Keratinocyte (primary cell): Measurements from ENCODE around the gene EIF3A. TPM values are rescaled to one million over a fixed set of nuclear protein-coding genes. Genes with fewer than 3 reads are reported as not detected.

ENCODE experiments used
- DNase-seq: peaks from one replicate; pipeline ENCODE4 v3.0.0-alpha.2; 2011; ENCODE audit warnings: low read depth, missing footprints, low spot score
- FAIRE-seq: peaks from 2 replicates; lab custom pipeline; 2011; peaks lifted over from hg19 to GRCh38; lab: Jason Lieb, UNC
- H2AFZ ChIP-seq: 2 replicates; pipeline ENCODE4 v1.6.0; 2012; ENCODE audit warnings: low read length, control low read depth, inconsistent platforms; ENCODE audit not compliant: control insufficient read depth
- H3K27ac ChIP-seq: 2 replicates; pipeline ENCODE4 v1.5.1; 2011; ENCODE audit warnings: low read length; ENCODE audit not compliant: control insufficient read depth, insufficient read depth
- H3K27me3 ChIP-seq: 3 replicates; pipeline ENCODE4 v1.6.0; 2011; ENCODE audit warnings: low read length; ENCODE audit not compliant: control insufficient read depth, insufficient read depth; ENCODE audit errors: extremely low read depth
- H3K36me3 ChIP-seq, 2 experiments: 2 replicates in 1 of 2; 3 replicates in 1 of 2; pipeline ENCODE4 v1.5.1; 2011; ENCODE audit warnings: low read length in 2 of 2, mild to moderate bottlenecking in 1 of 2; ENCODE audit not compliant: control insufficient read depth in 2 of 2, insufficient read depth in 2 of 2; ENCODE audit errors: extremely low read depth in 1 of 2
- H3K4me1 ChIP-seq: 3 replicates; pipeline ENCODE4 v1.5.1; 2011; ENCODE audit warnings: low read length; ENCODE audit not compliant: control insufficient read depth, insufficient read depth; ENCODE audit errors: extremely low read depth
- H3K4me2 ChIP-seq: 3 replicates; pipeline ENCODE4 v1.6.0; 2011; ENCODE audit warnings: low read depth, low read length; ENCODE audit not compliant: control insufficient read depth, insufficient read depth; ENCODE audit errors: extremely low read depth
- H3K4me3 ChIP-seq, 3 experiments: fragments of 200-600 bp in 1 of 3; sonication (generic) in 1 of 3; 2 replicates in 2 of 3; 3 replicates in 1 of 3; pipeline ENCODE4 v1.5.1; 2011 to 2016; ENCODE audit warnings: low read length in 3 of 3, mild to moderate bottlenecking in 3 of 3, control low read depth in 2 of 3, inconsistent platforms in 1 of 3, low read depth in 1 of 3, mixed read lengths in 1 of 3, mixed run types in 1 of 3, moderate library complexity in 1 of 3; ENCODE audit not compliant: control insufficient read depth in 2 of 3, insufficient read depth in 2 of 3; ENCODE audit errors: extremely low read depth in 1 of 3
- H3K79me2 ChIP-seq: 2 replicates; pipeline ENCODE4 v1.6.0; 2012; ENCODE audit warnings: low read length; ENCODE audit not compliant: control insufficient read depth, insufficient read depth
- H3K9ac ChIP-seq: 3 replicates; pipeline ENCODE4 v1.6.0; 2011; ENCODE audit warnings: low read length; ENCODE audit not compliant: control insufficient read depth, insufficient read depth; ENCODE audit errors: extremely low read depth
- H3K9me1 ChIP-seq: 3 replicates; pipeline ENCODE4 v1.6.0; 2011; ENCODE audit warnings: low read length; ENCODE audit not compliant: control insufficient read depth, insufficient read depth; ENCODE audit errors: extremely low read depth
- H3K9me3 ChIP-seq: 2 replicates; pipeline ENCODE4 v1.5.1; 2012; ENCODE audit warnings: low read depth, low read length; ENCODE audit not compliant: control insufficient read depth
- H4K20me1 ChIP-seq: 3 replicates; pipeline ENCODE4 v1.6.0; 2011; ENCODE audit warnings: low read length; ENCODE audit not compliant: control insufficient read depth, insufficient read depth; ENCODE audit errors: extremely low read depth
- EZH2 ChIP-seq: IDR thresholded peaks from one replicate; pipeline ENCODE4 v1.6.1; 2012; ENCODE audit warnings: inconsistent platforms, mild to moderate bottlenecking, low read length, moderate library complexity
- dilution Hi-C: fragments of 300-500 bp; cut with MboI; formaldehyde crosslinking; loops from one replicate; pipeline ENCODE4 v1.7.0; 2020; ENCODE audit warnings: low sequenced_read_pairs; ENCODE audit not compliant: extremely low pct_ligation_motif_present
- polyA plus RNA-seq, 5 experiments: library from polyadenylated mRNA; depleted of rRNA in 3 of 5; stranded (reverse) in 3 of 5; stranded (forward) in 1 of 5; unstranded in 1 of 5; fragments of >200 nt; gene quantifications; 1 replicate in 1 of 5; 2 replicates in 3 of 5; 3 replicates in 1 of 5; pipeline versions ENCODE4 v1.2.1 to v1.2.3, GENCODE V29; 2011 to 2012; ENCODE audit warnings: missing spikeins in 2 of 5, low read depth in 1 of 5, low replicate concordance in 1 of 5
- TF ChIP-seq, protein P1 (sequence below), 3 experiments: IDR thresholded peaks in 1 of 3; conservative IDR thresholded peaks in 1 of 3; optimal IDR thresholded peaks in 1 of 3; 2 replicates in 2 of 3; 3 replicates in 1 of 3; pipeline versions ENCODE3 to v1.5.1; 2011; ENCODE audit warnings: low read length in 3 of 3, mild to moderate bottlenecking in 3 of 3, moderate library complexity in 2 of 3, control low read depth in 1 of 3, inconsistent platforms in 1 of 3; ENCODE audit not compliant: insufficient read depth in 2 of 3; ENCODE audit errors: extremely low read depth in 1 of 3

The EIF3A gene
- polyA plus RNA-seq, 1 donor (not counting 4 experiments of a cell fraction or from before 2014, with no cell fraction given) = 84.4 TPM

DNA sequence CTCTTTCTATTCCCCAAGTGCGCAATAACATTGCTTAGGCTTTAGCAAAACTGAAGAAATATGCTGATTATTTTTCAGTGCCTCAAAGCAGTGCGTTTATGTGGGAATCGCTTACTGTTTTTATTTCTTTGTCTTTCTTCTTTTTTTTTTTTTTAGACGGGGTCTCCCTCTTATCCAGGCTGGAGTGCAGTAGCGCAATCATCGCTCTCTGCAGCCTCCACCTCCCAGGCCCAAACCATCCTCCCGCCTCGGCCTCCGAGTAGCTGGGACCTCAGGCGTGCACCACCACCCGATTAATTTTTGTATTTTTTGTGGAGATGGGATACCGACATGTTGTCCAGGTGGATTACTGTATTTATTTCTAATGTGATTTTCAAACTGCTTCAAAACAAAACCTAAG is 24.5 kb upstream of the EIF3A start:
- FAIRE-seq (no peak), DNase-seq (no peak)
- Histone ChIP-seq H3K4me1 (peaks cover 29% of the 10 kb centered on the region), H3K79me2 (peaks cover 19% of the 10 kb centered on the region), H3K36me3 (peaks cover 0 to 2% of the 10 kb centered on the region in 2 experiments), H2AFZ (no peak overlapping the region), H4K20me1 (no peaks in the 10 kb centered on the region), H3K9me3 (no peaks in the 10 kb centered on the region), H3K4me3 (peak overlapping the region; percentile 77 to 88 (median 87)), H3K4me2 (peak overlapping the region; percentile 97), H3K27me3 (no peaks in the 10 kb centered on the region), H3K9me1 (no peaks in the 10 kb centered on the region), H3K27ac (peak overlapping the region; percentile 63), H3K9ac (peak overlapping the region; percentile 86)
- TF ChIP-seq, protein P1, sequence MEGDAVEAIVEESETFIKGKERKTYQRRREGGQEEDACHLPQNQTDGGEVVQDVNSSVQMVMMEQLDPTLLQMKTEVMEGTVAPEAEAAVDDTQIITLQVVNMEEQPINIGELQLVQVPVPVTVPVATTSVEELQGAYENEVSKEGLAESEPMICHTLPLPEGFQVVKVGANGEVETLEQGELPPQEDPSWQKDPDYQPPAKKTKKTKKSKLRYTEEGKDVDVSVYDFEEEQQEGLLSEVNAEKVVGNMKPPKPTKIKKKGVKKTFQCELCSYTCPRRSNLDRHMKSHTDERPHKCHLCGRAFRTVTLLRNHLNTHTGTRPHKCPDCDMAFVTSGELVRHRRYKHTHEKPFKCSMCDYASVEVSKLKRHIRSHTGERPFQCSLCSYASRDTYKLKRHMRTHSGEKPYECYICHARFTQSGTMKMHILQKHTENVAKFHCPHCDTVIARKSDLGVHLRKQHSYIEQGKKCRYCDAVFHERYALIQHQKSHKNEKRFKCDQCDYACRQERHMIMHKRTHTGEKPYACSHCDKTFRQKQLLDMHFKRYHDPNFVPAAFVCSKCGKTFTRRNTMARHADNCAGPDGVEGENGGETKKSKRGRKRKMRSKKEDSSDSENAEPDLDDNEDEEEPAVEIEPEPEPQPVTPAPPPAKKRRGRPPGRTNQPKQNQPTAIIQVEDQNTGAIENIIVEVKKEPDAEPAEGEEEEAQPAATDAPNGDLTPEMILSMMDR (optimal IDR thresholded peaks at IDR 0.05 in 1 of 3, IDR thresholded peaks at IDR 0.05 in 1 of 3, conservative IDR thresholded peaks at IDR 0.05 in 1 of 3; ENCODE audit: extremely low read depth in 1 of 3, insufficient read depth in 2 of 3, low read length in 3 of 3) = no peak
- no peak for TF ChIP-seq EZH2
- dilution Hi-C loops = no loop called here

GRCh38 chr10:119104654-119105015 is 24.0 kb upstream of the EIF3A start:
- peak overlapping the region; percentile 86 for H3K9ac ChIP-seq
- peak overlapping the region; percentile 44 for H2AFZ ChIP-seq
- TF ChIP-seq, protein P1 (optimal IDR thresholded peaks at IDR 0.05 in 1 of 3, IDR thresholded peaks at IDR 0.05 in 1 of 3, conservative IDR thresholded peaks at IDR 0.05 in 1 of 3; ENCODE audit: extremely low read depth in 1 of 3, insufficient read depth in 2 of 3, low read length in 3 of 3) = no peak
- no peak for TF ChIP-seq EZH2
- H3K9me1 ChIP-seq = no peaks in the 10 kb centered on the region
- H3K4me3 ChIP-seq = peak overlapping the region; percentile 77 to 88 (median 87)
- no peaks in the 10 kb centered on the region for H4K20me1 ChIP-seq
- FAIRE-seq = no peak
- peak overlapping the region; percentile 97 for H3K4me2 ChIP-seq
- dilution Hi-C loops = no loop called here
- peaks cover 30% of the 10 kb centered on the region for H3K4me1 ChIP-seq
- H3K9me3 ChIP-seq = no peaks in the 10 kb centered on the region
- peak overlapping the region; percentile 63 for H3K27ac ChIP-seq
- no peak for DNase-seq
- H3K27me3 ChIP-seq = no peaks in the 10 kb centered on the region
- H3K79me2 ChIP-seq = peaks cover 19% of the 10 kb centered on the region
- H3K36me3 ChIP-seq = peaks cover 0 to 2% of the 10 kb centered on the region in 2 experiments
